HepG2 (cell line): ENCODE data around the gene GLYATL1B. TPM values are rescaled to one million over a fixed set of nuclear protein-coding genes. Genes with fewer than 3 reads are reported as not detected.

Experiments
- BHLHE40 ChIP-seq: IDR thresholded peaks from 2 replicates; pipeline ENCODE4 v1.6.1; 2011; ENCODE audit warnings: low read length, improper control_type of control experiment
- FOXP1 ChIP-seq, 2 experiments: fragments of 450-650 bp in 1 of 2; IDR thresholded peaks; 2 replicates each; pipeline ENCODE4 v1.6.1; 2017 to 2018; ENCODE audit warnings: antibody characterized with exemption in 1 of 2
- HNRNPLL ChIP-seq: fragments of 200-400 bp; formaldehyde crosslinking; IDR thresholded peaks from 2 replicates; pipeline ENCODE4 v1.6.1; 2017; ENCODE audit warnings: mild to moderate bottlenecking, low read depth, low read length; ENCODE audit not compliant: poor library complexity, severe bottlenecking
- HOXA5 ChIP-seq: sonication (generic); formaldehyde crosslinking; IDR thresholded peaks from 2 replicates; pipeline ENCODE4 v1.4.0; 2020; ENCODE audit warnings: missing genetic modification reagents
- NFKBIZ ChIP-seq: IDR thresholded peaks from 2 replicates; pipeline ENCODE4 v1.6.1; 2018; ENCODE audit warnings: missing genetic modification reagents, missing compliant biosample characterization
- PCBP2 ChIP-seq: fragments of 200-400 bp; formaldehyde crosslinking; optimal IDR thresholded peaks from 2 replicates; pipeline ENCODE3; 2018; ENCODE audit warnings: low read length, low read depth; ENCODE audit not compliant: poor library complexity, severe bottlenecking
- SP140L ChIP-seq: sonication (generic); formaldehyde crosslinking; IDR thresholded peaks from 2 replicates; pipeline ENCODE4 v1.4.0; 2020; ENCODE audit warnings: missing genetic modification reagents, borderline replicate concordance
- ZMYM4 ChIP-seq: sonication (generic); formaldehyde crosslinking; IDR thresholded peaks from 2 replicates; pipeline ENCODE4 v1.8.1; 2023; ENCODE audit warnings: mild to moderate bottlenecking, missing genetic modification reagents
- ZNF296 ChIP-seq: sonication (generic); formaldehyde crosslinking; conservative IDR thresholded peaks from 2 replicates; pipeline ENCODE4 v1.5.0; 2020; ENCODE audit warnings: mild to moderate bottlenecking, missing genetic modification reagents
- ZNF432 ChIP-seq: sonication (generic); formaldehyde crosslinking; IDR thresholded peaks from 2 replicates; pipeline ENCODE4 v1.5.0; 2020; ENCODE audit warnings: missing genetic modification reagents, mild to moderate bottlenecking, borderline replicate concordance
- ZNF546 ChIP-seq: sonication (generic); formaldehyde crosslinking; conservative IDR thresholded peaks from 2 replicates; pipeline ENCODE4 v1.8.1; 2023; ENCODE audit warnings: mild to moderate bottlenecking, missing genetic modification reagents
- polyA plus RNA-seq, 8 experiments: library from polyadenylated mRNA; depleted of rRNA in 3 of 8; stranded (reverse) in 7 of 8; unstranded in 1 of 8; fragments of >200 nt; fragmentation: Illumina TruSeq in 4 of 8; extraction: Trizol in 4 of 8; gene quantifications; 2 replicates each; pipeline versions ENCODE4 v1.2.1 to v1.2.3, GENCODE V29; 2011 to 2016; ENCODE audit warnings: low read depth in 4 of 8, missing spikeins in 1 of 8, mixed read lengths in 1 of 8; ENCODE audit not compliant: insufficient read depth in 1 of 8
- total RNA-seq, 5 experiments: library from RNA; depleted of rRNA; stranded (reverse); fragments of >200 nt; fragmentation: Illumina TruSeq; extraction: Trizol; gene quantifications; 2 replicates each; pipeline ENCODE4 v1.2.3, GENCODE V29; 2016; ENCODE audit warnings: low read depth in 1 of 5
- TF ChIP-seq, protein P1 (sequence below): sonication (generic); formaldehyde crosslinking; IDR thresholded peaks from 2 replicates; pipeline ENCODE4 v1.4.0; 2020; ENCODE audit warnings: missing genetic modification reagents, borderline replicate concordance
- TF ChIP-seq, protein P2 (sequence below): sonication (generic); formaldehyde crosslinking; IDR thresholded peaks from 2 replicates; pipeline ENCODE4 v1.4.0; 2020; ENCODE audit warnings: missing genetic modification reagents
- TF ChIP-seq, protein P3 (sequence below): sonication (generic); formaldehyde crosslinking; IDR thresholded peaks from 2 replicates; pipeline ENCODE4 v1.4.0; 2020; ENCODE audit warnings: mild to moderate bottlenecking, missing genetic modification reagents
- TF ChIP-seq, protein P4 (sequence below): sonication (generic); formaldehyde crosslinking; IDR thresholded peaks from 2 replicates; pipeline ENCODE4 v1.4.0; 2020; ENCODE audit warnings: mild to moderate bottlenecking, missing genetic modification reagents
- TF ChIP-seq, protein P5 (sequence below): sonication (generic); formaldehyde crosslinking; conservative IDR thresholded peaks from 2 replicates; pipeline ENCODE4 v1.4.0; 2020; ENCODE audit warnings: missing genetic modification reagents
- TF ChIP-seq, protein P6 (sequence below): sonication (generic); formaldehyde crosslinking; IDR thresholded peaks from 2 replicates; pipeline ENCODE4 v1.4.0; 2020; ENCODE audit warnings: missing genetic modification reagents

The GLYATL1B gene
- total and polyA plus RNA-seq, 2 of the 13 experiments (the other 11 are each of a cell fraction or from before 2014, with no cell fraction given), result not detected

DNA sequence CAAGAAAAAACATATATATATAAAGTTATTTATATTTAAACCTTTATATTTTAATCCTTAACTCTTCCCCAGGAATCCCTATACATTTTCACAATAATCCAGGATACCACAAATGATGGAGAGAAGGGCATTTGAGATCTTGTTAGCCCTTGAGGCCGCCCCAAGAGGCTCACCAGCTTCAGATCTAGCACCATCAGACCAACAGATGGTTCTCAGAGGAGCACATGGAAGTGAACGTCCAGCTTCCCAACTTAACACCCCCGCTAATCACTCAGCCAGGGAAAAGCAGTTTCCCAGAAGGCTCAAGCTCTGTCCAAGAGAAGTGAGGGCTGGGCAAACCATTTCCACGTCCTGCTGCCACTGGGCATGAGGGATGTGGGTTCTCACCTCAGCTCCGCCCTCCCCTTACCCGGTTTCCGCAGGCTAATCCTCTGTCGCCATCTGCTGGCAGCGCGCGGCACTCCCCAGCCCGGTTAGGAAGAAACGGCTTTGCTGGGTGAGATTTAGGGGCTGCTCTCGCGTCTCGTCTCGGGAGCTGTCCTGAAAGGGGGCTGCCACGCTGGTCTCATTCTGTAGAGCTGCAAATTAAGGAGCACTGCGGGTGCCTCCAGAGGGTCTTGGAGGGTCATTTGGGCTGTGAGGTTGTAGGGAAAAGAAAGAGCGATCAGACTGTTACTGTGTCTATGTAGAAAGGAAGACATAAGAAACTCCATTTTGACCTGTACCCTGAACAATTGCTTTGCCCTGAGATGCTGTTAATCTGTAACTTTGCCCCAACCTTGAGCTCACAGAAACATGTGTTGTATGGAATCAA is 49.7 kb downstream of the GLYATL1B start (continued):
- TF ChIP-seq, protein P1, sequence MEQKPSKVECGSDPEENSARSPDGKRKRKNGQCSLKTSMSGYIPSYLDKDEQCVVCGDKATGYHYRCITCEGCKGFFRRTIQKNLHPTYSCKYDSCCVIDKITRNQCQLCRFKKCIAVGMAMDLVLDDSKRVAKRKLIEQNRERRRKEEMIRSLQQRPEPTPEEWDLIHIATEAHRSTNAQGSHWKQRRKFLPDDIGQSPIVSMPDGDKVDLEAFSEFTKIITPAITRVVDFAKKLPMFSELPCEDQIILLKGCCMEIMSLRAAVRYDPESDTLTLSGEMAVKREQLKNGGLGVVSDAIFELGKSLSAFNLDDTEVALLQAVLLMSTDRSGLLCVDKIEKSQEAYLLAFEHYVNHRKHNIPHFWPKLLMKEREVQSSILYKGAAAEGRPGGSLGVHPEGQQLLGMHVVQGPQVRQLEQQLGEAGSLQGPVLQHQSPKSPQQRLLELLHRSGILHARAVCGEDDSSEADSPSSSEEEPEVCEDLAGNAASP, result peak; percentile 17; the same call in 1 of the 2 replicates
- no peak for TF ChIP-seq BHLHE40
- peak; percentile 77; the same call in 1 of the 2 replicates for TF ChIP-seq ZMYM4 (CRISPR knock-in tag)
- TF ChIP-seq, protein P2, sequence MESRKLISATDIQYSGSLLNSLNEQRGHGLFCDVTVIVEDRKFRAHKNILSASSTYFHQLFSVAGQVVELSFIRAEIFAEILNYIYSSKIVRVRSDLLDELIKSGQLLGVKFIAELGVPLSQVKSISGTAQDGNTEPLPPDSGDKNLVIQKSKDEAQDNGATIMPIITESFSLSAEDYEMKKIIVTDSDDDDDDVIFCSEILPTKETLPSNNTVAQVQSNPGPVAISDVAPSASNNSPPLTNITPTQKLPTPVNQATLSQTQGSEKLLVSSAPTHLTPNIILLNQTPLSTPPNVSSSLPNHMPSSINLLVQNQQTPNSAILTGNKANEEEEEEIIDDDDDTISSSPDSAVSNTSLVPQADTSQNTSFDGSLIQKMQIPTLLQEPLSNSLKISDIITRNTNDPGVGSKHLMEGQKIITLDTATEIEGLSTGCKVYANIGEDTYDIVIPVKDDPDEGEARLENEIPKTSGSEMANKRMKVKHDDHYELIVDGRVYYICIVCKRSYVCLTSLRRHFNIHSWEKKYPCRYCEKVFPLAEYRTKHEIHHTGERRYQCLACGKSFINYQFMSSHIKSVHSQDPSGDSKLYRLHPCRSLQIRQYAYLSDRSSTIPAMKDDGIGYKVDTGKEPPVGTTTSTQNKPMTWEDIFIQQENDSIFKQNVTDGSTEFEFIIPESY (CRISPR knock-in tag), result no peak; the same call in 1 of the 2 replicates
- no peak for TF ChIP-seq ZNF296 (CRISPR knock-in tag)
- no peak for TF ChIP-seq FOXP1 (IDR thresholded peaks at IDR 0.05)
- TF ChIP-seq FOXP1 (CRISPR knock-in tag; IDR thresholded peaks at IDR 0.05), result no peak
- TF ChIP-seq NFKBIZ (CRISPR knock-in tag), result no peak
- no peak for TF ChIP-seq SP140L
- no peak for TF ChIP-seq ZNF432 (CRISPR knock-in tag)
- 0 out of 2 replicates have a peak, but pooled peaks have one; percentile 36 for TF ChIP-seq ZNF546 (CRISPR knock-in tag)
- TF ChIP-seq PCBP2, result no peak
- TF ChIP-seq, protein P3, sequence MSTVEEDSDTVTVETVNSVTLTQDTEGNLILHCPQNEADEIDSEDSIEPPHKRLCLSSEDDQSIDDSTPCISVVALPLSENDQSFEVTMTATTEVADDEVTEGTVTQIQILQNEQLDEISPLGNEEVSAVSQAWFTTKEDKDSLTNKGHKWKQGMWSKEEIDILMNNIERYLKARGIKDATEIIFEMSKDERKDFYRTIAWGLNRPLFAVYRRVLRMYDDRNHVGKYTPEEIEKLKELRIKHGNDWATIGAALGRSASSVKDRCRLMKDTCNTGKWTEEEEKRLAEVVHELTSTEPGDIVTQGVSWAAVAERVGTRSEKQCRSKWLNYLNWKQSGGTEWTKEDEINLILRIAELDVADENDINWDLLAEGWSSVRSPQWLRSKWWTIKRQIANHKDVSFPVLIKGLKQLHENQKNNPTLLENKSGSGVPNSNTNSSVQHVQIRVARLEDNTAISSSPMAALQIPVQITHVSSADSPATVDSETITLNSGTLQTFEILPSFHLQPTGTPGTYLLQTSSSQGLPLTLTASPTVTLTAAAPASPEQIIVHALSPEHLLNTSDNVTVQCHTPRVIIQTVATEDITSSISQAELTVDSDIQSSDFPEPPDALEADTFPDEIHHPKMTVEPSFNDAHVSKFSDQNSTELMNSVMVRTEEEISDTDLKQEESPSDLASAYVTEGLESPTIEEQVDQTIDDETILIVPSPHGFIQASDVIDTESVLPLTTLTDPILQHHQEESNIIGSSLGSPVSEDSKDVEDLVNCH, result no peak
- TF ChIP-seq, protein P4, sequence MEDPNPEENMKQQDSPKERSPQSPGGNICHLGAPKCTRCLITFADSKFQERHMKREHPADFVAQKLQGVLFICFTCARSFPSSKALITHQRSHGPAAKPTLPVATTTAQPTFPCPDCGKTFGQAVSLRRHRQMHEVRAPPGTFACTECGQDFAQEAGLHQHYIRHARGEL (CRISPR knock-in tag), result peak; percentile 97
- TF ChIP-seq, protein P5, sequence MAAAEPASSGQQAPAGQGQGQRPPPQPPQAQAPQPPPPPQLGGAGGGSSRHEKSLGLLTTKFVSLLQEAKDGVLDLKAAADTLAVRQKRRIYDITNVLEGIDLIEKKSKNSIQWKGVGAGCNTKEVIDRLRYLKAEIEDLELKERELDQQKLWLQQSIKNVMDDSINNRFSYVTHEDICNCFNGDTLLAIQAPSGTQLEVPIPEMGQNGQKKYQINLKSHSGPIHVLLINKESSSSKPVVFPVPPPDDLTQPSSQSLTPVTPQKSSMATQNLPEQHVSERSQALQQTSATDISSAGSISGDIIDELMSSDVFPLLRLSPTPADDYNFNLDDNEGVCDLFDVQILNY (CRISPR knock-in tag), result no peak
- peak; percentile 63; the same call in 1 of the 2 replicates for TF ChIP-seq HOXA5 (CRISPR knock-in tag)
- TF ChIP-seq HNRNPLL, result peak; percentile 23
- TF ChIP-seq, protein P6, sequence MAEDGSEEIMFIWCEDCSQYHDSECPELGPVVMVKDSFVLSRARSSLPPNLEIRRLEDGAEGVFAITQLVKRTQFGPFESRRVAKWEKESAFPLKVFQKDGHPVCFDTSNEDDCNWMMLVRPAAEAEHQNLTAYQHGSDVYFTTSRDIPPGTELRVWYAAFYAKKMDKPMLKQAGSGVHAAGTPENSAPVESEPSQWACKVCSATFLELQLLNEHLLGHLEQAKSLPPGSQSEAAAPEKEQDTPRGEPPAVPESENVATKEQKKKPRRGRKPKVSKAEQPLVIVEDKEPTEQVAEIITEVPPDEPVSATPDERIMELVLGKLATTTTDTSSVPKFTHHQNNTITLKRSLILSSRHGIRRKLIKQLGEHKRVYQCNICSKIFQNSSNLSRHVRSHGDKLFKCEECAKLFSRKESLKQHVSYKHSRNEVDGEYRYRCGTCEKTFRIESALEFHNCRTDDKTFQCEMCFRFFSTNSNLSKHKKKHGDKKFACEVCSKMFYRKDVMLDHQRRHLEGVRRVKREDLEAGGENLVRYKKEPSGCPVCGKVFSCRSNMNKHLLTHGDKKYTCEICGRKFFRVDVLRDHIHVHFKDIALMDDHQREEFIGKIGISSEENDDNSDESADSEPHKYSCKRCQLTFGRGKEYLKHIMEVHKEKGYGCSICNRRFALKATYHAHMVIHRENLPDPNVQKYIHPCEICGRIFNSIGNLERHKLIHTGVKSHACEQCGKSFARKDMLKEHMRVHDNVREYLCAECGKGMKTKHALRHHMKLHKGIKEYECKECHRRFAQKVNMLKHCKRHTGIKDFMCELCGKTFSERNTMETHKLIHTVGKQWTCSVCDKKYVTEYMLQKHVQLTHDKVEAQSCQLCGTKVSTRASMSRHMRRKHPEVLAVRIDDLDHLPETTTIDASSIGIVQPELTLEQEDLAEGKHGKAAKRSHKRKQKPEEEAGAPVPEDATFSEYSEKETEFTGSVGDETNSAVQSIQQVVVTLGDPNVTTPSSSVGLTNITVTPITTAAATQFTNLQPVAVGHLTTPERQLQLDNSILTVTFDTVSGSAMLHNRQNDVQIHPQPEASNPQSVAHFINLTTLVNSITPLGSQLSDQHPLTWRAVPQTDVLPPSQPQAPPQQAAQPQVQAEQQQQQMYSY (CRISPR knock-in tag), result no peak
